SHP77 (cell line): ENCODE measurements around the gene PGAM1.
A peak's percentile ranks its signal among the peaks of the same experiment; 100 is the strongest.
"Not testable (repeated sequence)": the region's sequence is repeated elsewhere in the genome, so short reads cannot be mapped to it uniquely, and the experiment has no call there.

Experiments
- DNase-seq, 2 experiments: peaks; one replicate each; lab custom pipeline; 2025; lab: John Stamatoyannopoulos, UW

Gene PGAM1

GRCh38 chr10:97425964-97426775, at the start of gene PGAM1:
PGAM1 (plus strand) TSS chr10:97426191; CDS start chr10:97426308, 117 bp downstream.
- DNase-seq = peak; percentile 91 to 92

GRCh38 chr10:97376413-97376812, 49.6 kb upstream of the PGAM1 start:
- no peak for DNase-seq

- no peak for DNase-seq
Observed at GRCh38 chr10:97378933-97379921, 46.8 kb upstream of the PGAM1 start.

GRCh38 chr10:97380516-97380915, 45.5 kb upstream of the PGAM1 start:
- DNase-seq = no peak

- DNase-seq = no peak
Observed at GRCh38 chr10:97381626-97382025, 44.4 kb upstream of the PGAM1 start.

GRCh38 chr10:97383159-97383558, 42.8 kb upstream of the PGAM1 start:
- DNase-seq = no peak

GRCh38 chr10:97384156-97384555, 41.8 kb upstream of the PGAM1 start:
- DNase-seq = no peak

- no peak for DNase-seq
Observed at GRCh38 chr10:97384641-97385040, 41.4 kb upstream of the PGAM1 start.

GRCh38 chr10:97385565-97385964, 40.4 kb upstream of the PGAM1 start:
- no peak for DNase-seq

DNA sequence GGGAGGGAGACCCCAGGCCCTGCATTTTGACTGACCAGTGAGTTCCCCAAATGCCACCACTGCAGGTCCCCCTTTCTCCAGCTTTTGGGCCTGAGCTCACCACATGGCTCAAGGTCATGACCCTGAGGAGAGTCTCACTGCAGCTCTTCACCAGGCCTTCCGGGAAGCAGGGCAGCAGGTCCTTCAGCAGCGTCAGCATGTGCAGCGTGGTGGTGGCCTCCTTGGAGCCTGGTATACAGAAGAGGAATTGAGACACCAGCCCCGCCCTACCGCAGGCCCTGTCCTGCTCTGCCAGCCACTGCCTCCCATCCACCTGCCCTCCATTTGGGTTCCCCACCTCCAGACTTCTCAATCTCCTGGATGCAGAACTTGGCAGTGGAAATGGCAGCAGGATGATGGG, 37.8 kb upstream of the PGAM1 start:
- DNase-seq = no peak

GRCh38 chr10:97390091-97390490, 35.9 kb upstream of the PGAM1 start:
- no peak for DNase-seq

DNA sequence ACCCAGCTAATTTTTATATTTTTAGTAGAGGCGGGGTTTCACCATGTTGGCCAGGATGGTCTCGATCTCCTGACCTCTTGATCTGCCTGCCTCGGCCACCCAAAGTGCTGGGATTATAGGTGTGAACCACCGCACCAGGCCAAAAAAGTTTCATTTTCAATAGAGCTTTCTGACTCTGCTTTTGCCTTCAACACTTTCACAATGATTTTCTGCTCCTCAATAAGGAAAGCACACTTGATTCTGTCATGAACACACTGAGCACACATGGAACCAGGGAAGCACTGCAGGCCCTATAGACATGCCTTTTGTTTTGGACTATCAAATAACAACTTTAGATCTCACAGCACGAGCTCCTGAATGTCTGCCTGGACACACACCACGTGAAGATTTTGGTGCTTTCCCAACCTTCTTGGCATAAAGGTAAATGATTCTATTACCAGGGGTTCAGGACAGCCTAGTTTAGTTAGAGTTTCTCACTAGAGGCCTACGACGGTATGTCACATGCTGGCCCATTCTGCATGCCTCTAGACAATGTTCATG, 32.9 kb upstream of the PGAM1 start:
- DNase-seq = no peak

DNA sequence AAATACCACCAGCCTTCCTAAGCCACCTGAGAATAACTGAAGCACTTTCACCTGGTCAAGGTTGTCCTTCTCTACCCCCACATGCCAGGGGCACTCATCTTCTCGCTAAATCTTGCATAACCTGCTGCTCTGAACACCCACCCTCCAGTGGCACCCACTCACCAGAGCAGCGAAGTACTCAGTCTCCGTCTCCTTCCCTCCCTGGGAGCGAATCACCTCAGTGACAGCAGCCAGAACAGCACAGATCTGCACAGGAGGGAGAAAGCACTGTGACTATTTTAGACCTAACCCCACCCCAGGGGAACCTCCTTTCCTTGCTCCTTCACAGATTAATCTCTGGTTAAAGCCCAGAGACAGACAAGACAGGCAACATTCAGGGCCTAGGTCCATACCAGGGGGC, 29.9 kb upstream of the PGAM1 start:
- no peak for DNase-seq

GRCh38 chr10:97399843-97400545, 26.0 kb upstream of the PGAM1 start:
- peak; percentile 54 to 58 for DNase-seq

GRCh38 chr10:97400665-97401454, 25.1 kb upstream of the PGAM1 start, which contains the start of gene RRP12:
RRP12 (minus strand) TSS chr10:97401340; CDS start chr10:97401231, 109 bp downstream.
- DNase-seq = peak; percentile 98

DNA sequence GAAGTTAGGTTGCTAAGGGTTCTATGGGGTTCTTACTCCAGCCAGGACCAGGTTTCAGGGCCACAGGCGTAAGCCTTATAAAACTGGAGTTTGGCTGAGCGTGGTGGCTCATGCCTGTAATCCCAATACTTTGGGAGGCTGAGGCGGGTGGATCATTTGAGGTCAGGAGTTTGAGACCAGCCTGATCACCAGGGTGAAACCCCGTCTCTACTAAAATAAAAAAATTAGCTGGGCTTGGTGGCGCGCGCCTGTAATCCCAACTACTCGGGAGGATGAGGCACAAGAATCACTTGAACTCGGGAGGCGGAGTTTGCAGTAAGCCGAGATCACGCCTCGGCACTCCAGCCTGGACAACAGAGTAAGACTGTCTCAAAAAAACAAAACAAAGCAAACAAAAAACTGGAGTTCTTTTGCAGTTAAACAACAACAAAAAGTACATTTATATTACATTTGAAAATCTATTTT, 24.5 kb upstream of the PGAM1 start:
- DNase-seq = no peak

DNA sequence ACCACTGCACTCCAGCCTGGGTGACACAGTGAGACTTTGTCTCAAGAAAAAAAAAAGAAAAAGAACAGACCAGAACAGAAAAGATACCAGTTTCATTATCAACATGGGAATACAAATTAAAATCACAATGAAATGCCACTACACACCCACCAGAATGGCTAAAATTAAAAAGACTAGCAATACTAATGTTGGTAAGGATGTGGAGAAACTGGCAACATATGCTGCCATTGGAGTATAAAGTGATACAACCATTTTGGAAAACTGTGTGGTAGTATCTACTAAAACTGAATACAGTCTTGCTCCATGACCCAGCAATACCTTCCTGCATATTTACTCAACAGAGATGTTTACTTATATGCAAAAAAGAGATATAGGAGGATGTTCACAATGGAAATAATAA, 21.9 kb upstream of the PGAM1 start:
- DNase-seq = no peak

DNA sequence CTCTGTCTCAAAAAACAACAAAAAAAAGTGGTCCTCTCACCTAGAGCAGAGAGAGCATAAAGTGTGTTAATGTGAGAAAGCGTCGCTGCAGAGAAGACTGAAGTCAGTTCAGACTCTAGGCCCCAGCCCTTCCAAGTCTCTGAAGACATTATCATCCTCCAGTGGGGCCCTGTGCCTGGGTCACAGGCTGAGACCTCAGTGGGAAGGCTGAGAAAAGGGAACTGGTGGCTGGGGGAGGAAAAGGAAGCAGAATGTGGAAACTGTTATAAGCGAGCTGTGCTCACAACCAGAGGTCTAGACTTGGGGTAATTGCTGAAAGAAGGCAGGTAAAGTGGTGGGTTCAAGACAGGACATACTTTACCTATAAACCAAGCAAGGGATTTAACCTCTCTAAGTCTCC, 19.9 kb upstream of the PGAM1 start:
- no peak for DNase-seq

DNA sequence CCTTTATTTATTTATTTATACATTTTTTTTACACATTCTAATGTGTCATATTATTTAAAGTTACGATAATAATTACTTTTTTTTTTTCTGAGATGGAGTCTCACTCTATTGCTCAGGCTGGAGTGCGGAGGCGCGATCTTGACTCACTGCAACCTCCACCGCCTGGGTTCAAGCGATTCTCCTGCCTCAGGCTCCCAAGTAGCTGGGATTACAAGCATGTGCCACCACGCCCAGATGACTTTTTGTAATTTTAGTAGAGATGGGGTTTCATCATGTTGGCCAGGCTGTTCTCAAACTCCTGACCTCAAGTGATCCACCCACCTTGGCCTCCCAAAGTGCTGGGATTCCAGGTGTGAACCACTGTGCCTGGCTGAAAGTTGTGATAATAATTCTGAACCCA, 19.5 kb upstream of the PGAM1 start:
- not testable (repeated sequence) for DNase-seq

- peak; percentile 84 to 86 for DNase-seq
Observed at GRCh38 chr10:97407211-97407951, 18.6 kb upstream of the PGAM1 start.
